Transverse colon (tissue), 4 donors: Measurements from ENCODE around the gene PSMA3.

Source experiments
- CTCF ChIP-seq, 5 experiments: fragments of 200-600 bp in 3 of 5; fragments of 450-650 bp in 2 of 5; sonication (generic) in 3 of 5; IDR thresholded peaks; 1 replicate in 2 of 5; 2 replicates in 3 of 5; pipeline ENCODE4 v1.5.1; 2016 to 2017; ENCODE audit warnings: antibody characterized with exemption in 5 of 5, inconsistent platforms in 3 of 5, mild to moderate bottlenecking in 2 of 5, moderate library complexity in 1 of 5
- POLR2A ChIP-seq: fragments of 450-650 bp; IDR thresholded peaks from one replicate; pipeline ENCODE4 v1.6.1; 2016; ENCODE audit warnings: antibody characterized with exemption, mild to moderate bottlenecking, moderate library complexity
- POLR2AphosphoS5 ChIP-seq, 3 donors: sonication (generic); formaldehyde crosslinking; IDR thresholded peaks; one replicate each; pipeline ENCODE4 v1.6.1; 2016; ENCODE audit warnings: antibody characterized with exemption in 3 of 3

- TF ChIP-seq CTCF (IDR thresholded peaks at IDR 0.05): no peak
- no peak for TF ChIP-seq POLR2A
- no peak for TF ChIP-seq POLR2AphosphoS5 (IDR thresholded peaks at IDR 0.05)
Observed at GRCh38 chr14:58238252-58239243, 6.1 kb upstream of the PSMA3 start.
